Measurements from ENCODE around the gene GNG7.
"Not testable (repeated sequence)": the region's sequence is repeated elsewhere in the genome, so short reads cannot be mapped to it uniquely, and the experiment has no call there.

The GNG7 gene

DNA sequence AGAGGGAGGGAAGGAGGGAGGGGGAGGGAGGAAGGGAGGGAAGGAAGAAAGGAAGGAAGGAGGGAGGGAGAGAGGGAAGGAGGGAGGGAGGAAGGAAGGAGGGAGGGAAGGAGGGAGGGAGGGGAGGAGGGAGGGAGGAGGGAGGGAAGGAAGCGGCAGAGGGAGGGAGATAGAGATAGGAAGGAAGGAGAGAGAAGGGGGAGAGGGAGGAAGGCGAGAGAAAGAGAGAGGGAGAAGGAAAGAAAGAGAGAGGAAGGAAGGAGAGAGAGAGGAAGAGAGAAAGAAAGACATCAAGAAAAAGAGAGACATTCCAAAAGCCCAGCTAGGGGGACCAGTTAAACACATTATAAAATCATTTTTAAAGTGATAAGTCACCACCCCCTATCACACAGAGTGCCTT is 62.5 kb downstream of the GNG7 start:
- DNase-seq = no peak

DNA sequence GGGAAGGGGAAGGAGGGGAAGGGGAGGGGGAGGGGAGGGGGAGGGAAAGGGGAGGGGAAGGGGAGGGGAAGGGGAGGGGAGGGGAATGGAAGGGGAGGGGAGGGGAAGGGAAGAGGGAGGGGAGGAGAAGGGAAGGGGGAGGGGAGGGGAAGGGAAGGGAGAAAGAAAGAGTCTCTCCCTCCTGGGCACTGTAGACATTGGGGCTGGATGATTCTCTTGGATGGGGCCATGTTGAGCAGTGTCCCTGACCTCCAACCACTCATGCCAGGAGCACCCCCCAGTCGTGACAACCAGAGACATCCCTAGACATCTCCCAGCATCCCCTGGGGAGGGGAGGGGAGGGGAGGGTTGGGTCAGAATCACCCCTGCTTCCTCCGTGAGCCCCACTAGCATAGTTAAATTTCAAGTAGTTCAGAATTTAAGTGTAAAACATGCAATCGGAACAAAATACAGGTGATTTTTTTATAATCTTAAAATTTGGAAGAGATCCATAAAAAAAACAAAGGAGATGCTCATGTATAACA is 64.0 kb downstream of the GNG7 start:
- DNase-seq = no peak

DNA sequence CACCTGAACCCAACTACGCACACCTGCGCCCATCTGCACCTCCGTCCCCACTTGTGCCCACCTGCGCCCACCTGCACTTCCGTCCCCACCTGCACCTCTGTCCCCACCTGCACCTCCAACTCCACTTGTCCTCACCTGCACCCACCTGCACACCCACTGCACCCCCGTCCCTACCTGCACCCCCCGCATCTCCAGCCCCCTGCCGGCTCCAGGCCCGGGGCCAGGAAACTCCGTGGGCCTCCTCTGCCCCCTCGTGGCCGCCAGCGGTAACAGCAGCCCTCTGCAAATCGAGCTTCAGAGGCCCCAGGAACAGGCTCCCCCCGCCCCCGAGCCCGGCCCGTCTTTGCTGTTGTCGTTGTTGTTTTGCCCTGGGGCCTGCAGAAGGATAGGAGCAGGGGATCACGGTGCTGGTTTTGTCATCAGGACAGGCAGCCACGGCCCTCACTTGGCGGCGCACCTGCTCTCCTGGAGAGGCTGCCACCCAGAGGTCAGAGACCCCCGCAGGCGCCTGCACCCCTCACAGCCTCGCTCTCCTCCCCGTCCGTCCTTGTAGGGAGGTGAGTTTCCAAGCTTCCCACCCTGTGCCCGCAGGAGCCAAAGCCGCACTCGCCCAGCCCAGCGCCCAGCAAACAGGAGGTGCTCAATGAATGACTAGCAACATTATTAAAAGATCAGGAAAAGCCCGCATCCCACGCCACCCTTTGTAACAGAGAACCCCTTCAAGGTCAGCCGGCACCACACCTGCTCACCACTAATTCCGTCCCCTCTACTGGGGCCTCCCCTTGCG is 65.4 kb downstream of the GNG7 start:
- no peak for DNase-seq

DNA sequence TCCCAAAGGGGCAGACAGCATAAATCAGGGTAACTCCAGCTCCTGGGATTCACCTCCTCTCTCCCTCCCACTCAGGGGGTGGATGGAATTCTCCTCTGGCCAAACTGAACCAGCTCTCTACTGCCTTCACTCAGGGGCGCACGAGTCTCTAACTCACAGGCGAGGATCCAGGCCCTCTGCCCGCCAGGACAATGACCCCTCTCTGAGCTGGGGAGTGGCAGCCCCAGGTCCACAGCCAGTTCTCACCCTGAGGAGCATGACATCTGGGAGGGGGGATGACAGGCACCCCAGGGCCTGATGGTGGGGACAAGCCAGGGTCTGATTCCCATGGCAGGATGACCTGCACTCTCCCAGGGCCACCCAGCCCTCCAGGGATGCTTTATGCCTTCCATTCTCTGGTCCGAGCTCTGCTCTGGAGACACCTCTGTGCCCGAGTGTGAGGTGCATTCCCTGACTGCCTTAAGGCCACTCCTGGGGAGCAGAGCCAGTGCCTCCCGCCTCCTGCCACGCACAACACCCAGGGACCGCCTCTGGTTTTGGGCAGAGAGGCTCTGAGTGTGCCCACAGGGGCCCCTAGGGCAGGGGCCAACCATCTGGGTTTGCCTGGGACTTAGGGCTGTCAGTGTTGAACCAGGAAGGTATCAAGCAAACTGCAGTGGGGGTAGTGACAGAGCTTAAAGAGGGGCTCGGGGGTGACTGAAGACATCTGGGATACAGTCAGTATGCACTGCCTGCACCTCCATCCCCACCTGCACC is 66.2 kb downstream of the GNG7 start:
- no peak for DNase-seq

DNA sequence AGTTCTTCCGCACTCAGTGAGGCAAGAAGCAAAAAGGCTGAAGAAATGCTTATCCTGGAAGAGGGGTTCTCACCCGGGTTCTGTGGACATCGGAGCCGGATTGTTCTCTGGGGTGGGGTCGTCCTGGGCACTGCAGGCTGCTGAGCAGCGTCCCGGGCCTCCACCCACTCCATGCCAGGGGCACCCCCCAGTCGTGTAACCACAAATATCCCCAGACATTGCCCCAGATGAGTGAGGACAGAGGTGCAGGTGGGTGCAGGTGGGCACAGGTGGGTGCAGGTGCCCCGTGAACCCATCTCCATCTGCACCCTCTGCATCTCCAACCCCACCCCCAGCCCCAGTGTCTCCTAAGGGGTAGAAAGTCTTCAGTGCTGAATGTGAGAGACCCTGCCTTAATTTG is 67.5 kb downstream of the GNG7 start:
- no peak for DNase-seq

DNA sequence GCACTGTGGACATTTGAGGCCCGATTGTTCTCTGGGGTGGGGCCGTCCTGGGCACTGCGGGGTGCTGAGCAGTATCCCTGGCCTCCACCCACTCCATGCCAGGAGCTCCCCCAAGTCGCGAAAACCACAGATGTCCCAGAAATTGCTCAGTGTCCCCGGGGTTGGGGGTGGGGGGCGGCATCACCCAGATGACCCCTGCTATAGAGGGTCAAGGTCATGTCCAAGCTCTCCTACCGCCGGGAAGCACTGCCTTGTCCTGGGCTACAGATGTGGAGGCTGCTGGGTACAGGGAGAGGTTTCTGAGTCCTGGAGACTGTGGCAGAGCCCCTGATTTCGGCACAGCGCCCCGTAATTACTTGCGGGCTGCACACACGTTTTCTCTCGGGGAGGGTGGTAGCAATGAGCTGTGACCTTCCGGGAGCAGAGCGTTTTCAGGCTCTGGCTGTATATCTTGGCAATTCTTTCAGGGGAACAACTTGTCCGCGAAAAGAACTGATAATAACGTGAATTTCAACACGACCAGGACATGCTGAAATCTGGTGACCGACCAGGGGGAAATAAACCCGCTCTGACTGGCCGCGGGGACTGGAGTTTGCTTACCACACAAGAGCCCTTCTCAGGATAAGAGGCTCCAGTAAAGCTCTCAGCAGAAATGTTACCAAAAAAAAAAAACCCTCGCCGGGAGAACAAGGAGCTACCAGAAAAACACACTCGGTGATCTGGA is 68.1 kb downstream of the GNG7 start:
- DNase-seq = no peak

DNA sequence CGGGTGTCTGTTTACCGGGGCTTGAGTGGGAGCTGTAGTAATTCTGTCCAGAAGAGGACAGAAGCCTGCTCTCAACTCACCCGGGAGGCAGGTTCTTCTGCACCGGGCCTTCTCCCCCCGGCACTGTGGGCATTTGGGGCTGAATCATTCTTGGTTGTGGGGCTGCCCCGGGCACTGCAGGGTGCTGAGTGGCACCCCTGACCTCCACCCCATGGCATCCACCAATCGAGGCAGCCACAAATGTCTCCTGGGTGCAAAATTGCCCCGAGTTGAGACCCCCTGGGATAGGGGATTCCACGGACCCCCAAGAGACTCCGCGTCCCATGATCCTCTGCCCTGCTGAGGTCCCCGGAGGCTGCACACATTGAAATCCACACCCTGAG is 68.8 kb downstream of the GNG7 start:
- no peak for DNase-seq

DNA sequence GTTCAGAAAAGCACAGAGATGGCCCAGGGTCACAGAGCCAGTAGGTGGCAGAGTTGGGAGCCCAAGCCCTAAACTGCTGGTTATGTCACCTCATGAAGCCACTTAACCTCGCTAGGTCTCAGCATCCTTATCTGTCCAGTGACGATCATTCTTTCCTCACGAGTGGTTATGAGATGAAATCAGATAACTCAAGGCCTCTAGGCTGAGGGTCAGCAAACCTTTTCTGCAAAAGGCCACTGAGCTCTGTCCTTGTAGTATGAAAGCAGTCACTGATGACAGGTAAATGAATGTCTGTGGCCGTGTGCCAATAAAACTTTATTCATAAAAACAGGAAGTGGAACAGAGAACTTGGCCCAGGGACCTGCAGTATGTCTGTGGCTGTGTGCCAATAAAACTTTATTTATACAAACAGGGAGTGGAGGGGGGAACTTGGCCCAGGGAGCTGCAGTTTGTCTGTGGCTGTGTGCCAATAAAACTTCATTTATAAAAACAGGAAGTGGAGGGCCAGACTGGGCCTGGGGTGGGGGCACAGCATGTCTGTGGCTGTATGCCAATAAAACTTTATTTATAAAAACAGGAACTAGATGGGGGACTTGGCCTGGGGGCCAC is 71.2 kb downstream of the GNG7 start:
- no peak for DNase-seq

DNA sequence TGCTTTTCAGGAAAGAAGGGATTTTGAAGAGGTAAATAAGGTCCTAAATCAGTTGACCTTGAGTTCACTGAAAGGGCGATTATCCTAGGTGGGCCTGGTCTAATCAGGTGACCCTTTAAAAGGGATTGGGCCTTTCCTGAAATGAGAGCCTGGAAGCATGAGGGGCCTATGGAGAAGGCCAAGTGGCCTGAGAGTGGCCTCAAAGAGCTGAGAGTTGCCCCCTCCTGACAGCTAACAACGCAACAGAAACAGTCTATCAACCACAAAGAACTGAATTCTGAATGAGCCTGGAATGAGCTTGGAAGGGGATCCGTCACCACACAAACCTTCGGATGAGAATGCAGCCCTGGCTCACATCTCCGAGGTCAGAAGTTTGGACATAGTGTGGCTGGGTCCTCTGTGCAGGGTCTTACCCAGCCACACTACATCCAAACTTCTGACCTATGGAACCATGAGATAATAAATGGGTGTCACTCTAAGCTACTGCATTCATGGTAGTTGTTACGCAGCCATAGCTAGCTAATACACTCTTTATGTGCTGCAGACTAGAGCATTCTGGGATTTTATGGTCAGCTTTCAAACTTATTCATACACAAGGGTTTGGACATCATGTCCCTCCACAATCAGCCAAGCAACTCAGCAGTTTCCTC is 72.0 kb downstream of the GNG7 start:
- no peak for DNase-seq

DNA sequence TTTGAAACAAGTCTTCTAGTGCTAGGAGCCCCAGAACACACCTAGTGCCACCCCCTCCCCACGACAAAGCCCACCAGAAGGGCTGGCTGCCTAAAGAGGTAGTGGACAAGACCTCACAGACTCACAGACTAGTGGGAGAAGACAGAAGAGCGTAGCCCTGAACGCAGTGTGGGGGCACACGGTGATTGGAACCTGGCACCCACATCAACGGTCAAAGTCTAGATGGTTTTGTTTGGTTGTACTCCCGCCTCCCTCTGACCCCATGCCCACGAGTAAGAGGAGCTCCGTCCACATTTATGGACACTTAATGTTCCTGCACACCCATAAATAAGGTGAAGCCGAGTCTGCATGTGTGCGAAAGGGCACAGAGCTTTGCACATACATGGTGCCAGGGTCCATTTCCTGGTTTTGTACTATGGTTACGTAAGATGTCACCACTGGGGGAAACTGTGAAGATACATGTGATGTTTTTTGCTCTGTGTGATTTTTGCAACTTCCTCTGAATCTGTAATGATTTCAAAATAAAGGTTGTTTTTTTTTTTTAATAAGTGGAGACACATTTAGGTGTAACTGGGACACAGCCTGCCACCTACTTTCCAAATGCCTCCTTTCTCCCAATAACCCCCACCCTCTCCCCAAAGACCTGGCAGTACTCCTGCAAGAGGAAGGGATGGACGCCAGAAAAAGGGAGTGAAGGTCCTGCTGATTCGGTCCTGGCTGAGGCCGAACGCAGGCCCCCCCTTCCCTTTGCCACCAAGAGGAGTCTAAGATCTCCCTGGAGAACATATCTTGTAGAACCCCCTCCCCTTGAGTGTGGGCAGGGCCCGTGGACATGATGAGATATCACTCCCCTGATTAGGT is 72.8 kb downstream of the GNG7 start:
- no peak for DNase-seq

DNA sequence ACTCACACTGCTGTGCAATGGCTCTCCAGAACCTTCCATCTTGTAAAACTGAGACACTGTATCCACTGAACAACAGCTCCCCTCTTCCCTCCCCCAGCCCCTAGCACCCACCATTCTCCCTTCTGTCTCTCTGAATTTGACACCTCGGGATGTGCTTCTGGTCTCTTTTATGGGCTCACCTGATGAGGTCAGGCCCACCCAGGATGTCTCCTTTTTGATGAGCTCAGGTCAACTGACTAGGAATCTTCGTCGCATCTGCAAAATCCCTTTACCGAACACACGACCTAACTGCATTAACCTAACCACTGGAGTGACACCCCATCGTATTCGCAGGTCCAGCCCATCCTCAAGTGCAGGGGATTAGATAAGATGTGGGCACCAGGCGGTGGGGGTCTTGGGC is 73.9 kb downstream of the GNG7 start:
- no peak for DNase-seq

DNA sequence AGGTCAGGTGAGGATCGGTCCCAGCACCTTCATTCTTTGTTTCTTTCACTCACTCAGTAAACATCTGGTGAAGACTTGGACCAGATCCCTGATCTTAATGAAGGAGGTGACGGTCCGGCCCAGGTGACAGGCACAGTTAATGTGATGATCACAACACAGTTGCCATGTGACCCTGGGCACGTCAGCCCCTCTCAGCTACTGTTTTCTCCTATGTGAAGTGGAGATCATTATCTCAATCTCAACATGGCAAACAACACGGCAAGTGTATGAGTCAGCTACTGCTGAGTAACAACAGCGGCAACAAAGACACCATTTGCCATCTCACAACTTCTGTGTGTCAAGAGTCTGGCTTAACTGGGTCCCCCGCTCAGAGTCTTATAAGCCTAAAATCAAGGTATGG is 74.6 kb downstream of the GNG7 start:
- DNase-seq = no peak

DNA sequence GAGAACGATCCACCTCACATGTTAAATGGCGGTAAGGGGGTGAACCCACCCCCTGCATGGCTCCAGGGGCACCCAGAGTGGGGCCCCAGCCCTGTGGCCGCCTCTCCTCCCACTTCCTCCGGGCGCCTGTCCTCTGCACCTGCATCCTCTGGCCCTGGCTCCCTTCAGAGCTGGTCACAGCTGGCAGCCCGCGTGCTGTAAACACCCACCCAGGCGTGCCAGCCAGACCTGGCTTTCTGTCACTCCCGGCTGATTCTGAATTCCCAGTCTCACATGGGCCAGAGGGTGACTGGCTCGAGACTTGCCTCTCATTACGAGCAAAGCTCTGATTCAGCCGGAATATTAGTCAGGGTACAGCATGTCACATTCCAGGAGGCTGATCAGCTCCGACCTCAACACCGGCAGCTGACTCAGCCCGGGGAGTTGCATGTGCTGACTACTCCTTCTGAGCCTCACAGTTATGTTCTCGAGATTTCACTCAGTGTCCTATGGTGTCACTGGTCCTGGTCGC is 75.1 kb downstream of the GNG7 start:
- no peak for DNase-seq

DNA sequence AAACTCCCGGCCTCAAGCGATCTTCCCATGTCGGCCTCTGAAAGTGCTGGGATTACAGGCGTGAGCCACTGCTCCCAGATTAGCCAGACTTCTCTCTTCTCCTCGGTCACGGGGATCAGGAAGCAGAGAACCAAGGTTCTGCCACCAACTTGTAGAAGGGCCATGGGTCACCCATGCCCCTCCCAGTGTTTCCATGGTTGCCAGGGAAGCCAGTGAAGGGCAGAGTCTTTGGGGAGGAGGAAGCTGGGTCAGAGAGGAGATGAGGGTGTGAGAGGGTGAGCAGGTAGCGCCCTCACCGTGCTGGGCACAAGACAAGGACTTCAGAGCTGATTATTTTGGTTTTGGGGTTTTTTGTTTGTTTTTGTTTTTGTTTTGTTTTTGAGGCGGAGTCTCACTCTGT is 77.1 kb downstream of the GNG7 start:
- DNase-seq = no peak

DNA sequence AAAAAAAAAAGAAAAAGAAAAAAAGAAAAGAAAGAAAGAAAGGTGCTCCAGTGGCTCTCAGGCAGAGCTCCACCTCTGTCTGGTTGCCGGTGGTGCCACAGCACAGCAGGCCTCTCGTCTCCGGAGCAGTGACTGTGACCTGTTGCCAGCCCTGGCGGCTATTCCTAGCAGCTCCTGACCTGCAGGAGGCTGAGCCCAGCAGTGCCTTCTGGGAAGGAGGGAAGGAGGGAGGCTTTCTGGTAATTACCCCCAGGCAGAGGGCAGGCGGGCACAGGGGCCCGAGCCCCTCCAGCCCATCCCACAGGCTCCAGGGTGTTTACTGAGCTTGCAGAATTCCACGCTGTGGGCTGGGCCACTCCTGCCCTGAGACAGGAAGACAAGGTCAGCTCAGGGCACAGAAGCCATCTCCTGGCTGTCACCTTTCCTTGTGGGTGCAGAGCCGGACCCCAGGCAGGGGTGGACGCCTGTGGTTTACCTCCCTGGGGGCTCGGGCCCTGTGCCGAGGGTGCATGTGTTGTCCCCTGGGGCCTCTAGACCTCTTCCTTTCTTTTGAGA is 77.9 kb downstream of the GNG7 start:
- DNase-seq = no peak

DNA sequence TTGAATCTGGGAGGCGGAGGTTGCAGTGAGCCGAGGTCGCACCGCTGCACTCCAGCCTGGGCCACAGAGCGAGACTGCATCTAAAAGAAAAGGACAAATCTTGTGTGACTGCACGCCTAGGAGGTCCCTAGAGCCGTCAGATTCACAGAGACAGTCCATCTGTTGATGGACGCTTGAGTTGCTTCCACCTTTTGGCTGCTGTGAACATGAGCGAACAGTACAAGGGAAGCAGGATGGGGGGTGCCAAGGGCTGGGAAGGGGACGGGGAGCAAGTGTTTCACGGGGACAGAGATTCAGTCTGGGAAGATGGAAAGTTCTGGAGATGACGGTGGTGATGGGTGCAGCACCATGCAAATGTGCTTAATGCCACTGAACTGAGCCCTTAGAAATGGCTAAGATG is 78.7 kb downstream of the GNG7 start:
- DNase-seq = no peak

DNA sequence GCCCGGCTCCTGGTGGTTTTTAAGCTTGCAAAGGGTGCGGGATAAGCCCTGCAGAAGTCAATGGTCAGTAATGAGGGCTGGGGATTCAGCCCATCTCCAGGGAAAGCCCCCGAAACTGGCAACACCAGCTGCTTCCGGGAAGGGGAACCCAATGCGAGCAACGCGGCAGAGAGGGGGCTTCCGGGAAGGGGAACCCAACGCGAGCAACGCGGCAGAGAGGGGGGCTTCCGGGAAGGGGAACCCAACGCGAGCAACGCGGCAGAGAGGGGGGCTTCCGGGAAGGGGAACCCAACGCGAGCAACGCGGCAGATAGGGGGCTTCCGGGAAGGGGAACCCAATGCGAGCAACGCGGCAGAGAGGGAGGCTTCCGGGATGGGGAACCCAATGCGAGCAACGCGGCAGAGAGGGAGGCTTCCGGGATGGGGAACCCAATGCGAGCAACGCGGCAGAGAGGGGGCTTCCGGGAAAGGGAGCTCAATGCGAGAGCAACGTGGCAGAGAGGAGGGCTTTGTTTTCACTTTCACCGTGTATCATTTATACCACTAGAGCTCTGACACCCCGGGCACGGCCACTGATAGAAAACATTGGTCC is 80.0 kb downstream of the GNG7 start:
- DNase-seq = not testable (repeated sequence)

DNA sequence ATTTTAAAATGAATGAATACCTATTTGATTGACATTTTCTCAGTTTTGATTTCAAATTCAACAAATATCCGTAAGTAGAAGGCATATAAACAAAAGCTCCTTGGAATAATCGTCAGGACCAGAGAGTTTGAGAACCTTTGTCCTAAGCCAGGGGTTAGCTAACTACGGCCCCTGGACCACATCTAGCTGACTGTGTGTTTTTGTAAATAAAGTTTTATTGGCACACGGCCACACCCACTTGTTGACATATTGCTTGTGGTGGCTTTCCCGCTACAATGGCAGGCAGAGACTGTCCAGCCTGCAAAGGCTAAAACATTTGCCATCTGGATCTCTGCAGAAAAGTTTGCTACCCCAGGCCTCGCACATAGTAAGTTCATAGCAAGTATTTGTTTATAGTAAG is 83.4 kb downstream of the GNG7 start:
- DNase-seq = no peak

DNA sequence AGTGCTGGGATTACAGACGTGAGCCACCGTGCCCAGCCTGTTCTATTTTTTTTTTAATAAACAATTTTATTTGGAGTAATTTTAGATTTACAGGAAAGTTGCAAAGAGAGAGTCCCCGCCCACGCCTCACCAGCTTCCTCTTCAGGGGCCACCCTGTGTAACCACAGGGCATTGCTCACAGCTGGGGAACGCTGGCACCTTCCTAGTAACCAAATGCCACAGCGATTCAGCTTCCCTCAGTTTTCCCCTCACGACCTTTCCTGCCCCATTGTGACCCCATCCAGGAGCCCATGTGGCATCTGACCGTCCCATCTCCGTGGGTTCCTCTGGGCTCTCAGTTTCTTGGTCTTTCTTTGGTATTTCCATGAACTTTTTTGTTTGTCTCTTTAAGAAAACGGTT is 83.9 kb downstream of the GNG7 start:
- DNase-seq = no peak

DNA sequence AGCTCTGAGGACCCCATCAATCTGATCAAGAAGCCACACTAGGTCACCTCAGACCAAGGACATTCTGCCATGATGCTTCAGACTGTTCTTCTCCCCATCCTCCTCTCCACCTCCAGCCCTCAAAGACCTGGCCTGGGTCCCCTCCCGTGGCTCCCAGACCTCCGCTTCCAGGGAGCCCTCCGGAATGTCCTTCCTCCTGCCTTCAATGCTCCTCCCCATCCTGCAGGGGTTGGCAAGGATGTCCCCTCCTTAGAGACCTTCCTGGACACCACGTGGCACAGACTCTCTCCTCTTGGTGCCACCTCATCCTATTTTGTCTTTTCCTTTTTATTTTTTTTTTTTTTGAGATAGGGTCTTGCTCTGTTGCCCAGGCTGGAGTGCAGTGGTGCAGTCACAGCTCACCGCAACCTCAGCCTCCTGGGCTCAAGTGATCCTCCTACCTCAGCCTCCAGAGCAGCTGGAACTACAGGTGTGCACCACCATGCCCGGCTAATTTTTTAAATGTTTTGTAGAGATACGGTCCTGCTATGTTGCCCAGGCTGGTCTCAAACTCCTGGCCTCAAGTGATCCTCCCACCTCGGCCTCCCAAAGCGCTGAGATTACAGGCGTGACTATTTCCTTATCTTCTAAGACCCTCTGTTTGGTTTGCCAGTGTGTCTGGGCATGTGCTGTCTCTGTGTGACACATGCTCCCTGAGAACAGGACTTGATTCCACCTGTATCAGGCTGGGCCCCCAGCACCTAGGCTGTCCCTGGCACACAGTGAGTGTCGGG is 84.9 kb downstream of the GNG7 start:
- no peak for DNase-seq

Measured in NCI-H774 (cell line).